Heart left ventricle (tissue), 16 donors: Measurements from ENCODE around the gene UBE2D3. TPM values are rescaled to one million over a fixed set of nuclear protein-coding genes. Genes with fewer than 3 reads are reported as not detected.

Experiments
- ATAC-seq, 4 donors: fragments of 200-7000 bp; cut with Tn5 transposase; one replicate each; pipeline ENCODE4 v1.9.1; 2020 to 2022; ENCODE audit warnings: moderate library complexity in 4 of 4, mild to moderate bottlenecking in 3 of 4, moderate number of reproducible peaks in 1 of 4
- DNase-seq, 5 donors: peaks; one replicate each; pipeline ENCODE4 v3.0.0-alpha.2; 2020
- H3K27ac ChIP-seq, 12 donors: fragments of 200-600 bp; sonication (generic) in 4 of 12; one replicate each; pipeline versions ENCODE4 v1.5.0 to v1.8.0; 2016 to 2022; ENCODE audit warnings: mild to moderate bottlenecking in 2 of 12
- H3K27me3 ChIP-seq, 9 donors: fragments of 200-600 bp; sonication (generic) in 2 of 9; one replicate each; pipeline versions ENCODE4 v1.5.1 to v1.8.0; 2016 to 2022; ENCODE audit warnings: mild to moderate bottlenecking in 3 of 9
- H3K36me3 ChIP-seq, 9 donors: fragments of 200-600 bp; sonication (generic) in 2 of 9; one replicate each; pipeline versions ENCODE4 v1.5.0 to v1.8.0; 2018 to 2022; ENCODE audit warnings: mild to moderate bottlenecking in 2 of 9
- H3K4me1 ChIP-seq, 12 donors: fragments of 200-600 bp; sonication (generic) in 4 of 12; one replicate each; pipeline versions ENCODE4 v1.5.0 to v1.8.0; 2016 to 2022; ENCODE audit warnings: mild to moderate bottlenecking in 3 of 12
- H3K4me3 ChIP-seq, 12 donors: fragments of 200-600 bp; sonication (generic) in 4 of 12; one replicate each; pipeline versions ENCODE4 v1.5.0 to v1.8.0; 2017 to 2022; ENCODE audit warnings: mild to moderate bottlenecking in 9 of 12, moderate library complexity in 4 of 12
- H3K9me3 ChIP-seq, 12 donors: fragments of 200-600 bp; sonication (generic) in 4 of 12; one replicate each; pipeline versions ENCODE4 v1.5.0 to v1.8.0; 2016 to 2022; ENCODE audit warnings: mild to moderate bottlenecking in 1 of 12
- POLR2A ChIP-seq, 2 donors: fragments of 450-650 bp; IDR thresholded peaks; one replicate each; pipeline ENCODE4 v1.6.1; 2017; ENCODE audit warnings: antibody characterized with exemption in 2 of 2, mild to moderate bottlenecking in 2 of 2, moderate library complexity in 2 of 2
- WGBS, 4 donors: extraction: QIAGEN DNeasy Blood & Tissue Kit in 2 of 4; methylation state at CpG; one replicate each; pipeline versions ENCODE4 v1.1.5 to v1.1.7; 2013 to 2018; 5-methylcytosine and 5-hydroxymethylcytosine counted together
- intact Hi-C, 10 donors: fragments of 100-400 bp; cut with DNase I; formaldehyde crosslinking; loops; one replicate each; pipeline versions ENCODE4 v1.11.1 to v1.14.2; 2022
- polyA plus RNA-seq, 2 donors: library from polyadenylated mRNA; stranded (reverse); fragments of 200-250 nt; gene quantifications; one replicate each; pipeline ENCODE4 v1.2.3, GENCODE V29; 2013
- total RNA-seq, 9 donors: library from RNA; depleted of rRNA in 2 of 9; stranded (reverse); fragments of >200 nt in 2 of 9; fragmentation: NEBNext Ultra II Directional in 3 of 9; extraction: Animal tissue kit (Norgen Biotek cat#: 25700) in 3 of 9; gene quantifications; one replicate each; pipeline versions ENCODE4 v1.1.0 to v1.2.4, GENCODE V29; 2016 to 2023
- TF ChIP-seq, protein P1 (sequence below), 12 donors: fragments of 200-600 bp; sonication (generic) in 4 of 12; IDR thresholded peaks; one replicate each; pipeline versions ENCODE4 v1.5.0 to v1.8.0; 2018 to 2022; ENCODE audit warnings: antibody characterized with exemption in 12 of 12, mild to moderate bottlenecking in 5 of 12
- donor health status: ischemic (EF 13 %, LVEDD 7.1; RV severe dilation, severe dysfunction).
- donor health status: healthy with polysubstance abuse.
- donor health status: DM: no; HTN: yes; CAD: no.
- donor health status: DM: no; HTN: no; CAD: no.
- donor health status: ischemic (EF 25% LVEDD 6.9; RV normal size, moderate dysfunction).
- donor health status: ischemic (EF 25% LVEDD 5.7; RV mildly dilated, moderate dysfunction).
- donor health status: healthy.
- donor health status: DM: yes; HTN: yes; CAD: no.
- donor health status: ischemic (EF 35%, LVEDD 5.7; RV mildly dilated, moderate dysfunction).
- donor health status: nonischemic (EF 11% LVEDD 7.7; RV severe dilation, severe dysfunction).
- donor health status: DM: yes; HTN: yes; CAD: no.
- donor health status: PGD.
- donor health status: ischemic (EF 29% LVEDD 5.4; RV normal size, mild dysfunction).
- donor health status: nonischemic (EF 23%, LVEDD 6.1; RV moderate dilation, normal function).

Gene UBE2D3
- total and polyA plus RNA-seq, 11 donors: 87.4 to 381 (median 258) TPM

DNA sequence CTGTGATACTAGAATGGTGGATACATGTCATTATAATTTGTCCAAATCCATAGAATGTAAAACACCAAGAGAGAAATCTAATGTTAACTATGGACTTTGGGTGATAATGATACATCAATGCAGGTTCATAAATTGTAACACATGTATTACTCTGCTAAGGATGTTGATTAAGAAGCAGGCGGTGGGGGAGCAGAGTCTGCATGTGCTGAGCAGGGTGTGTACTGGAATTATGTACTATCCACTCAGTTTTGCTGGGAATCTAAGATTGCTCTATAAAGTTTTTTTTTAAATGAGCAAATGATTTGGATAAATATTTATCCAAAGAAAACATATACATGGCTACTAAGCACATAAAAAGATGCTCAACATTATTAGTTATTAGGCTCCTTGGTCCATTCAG lies 51.5 kb downstream of the UBE2D3 start:
- peaks cover 0 to 4% (median 0%) of the 10 kb centered on the region in 12 donors for H3K4me1 ChIP-seq
- intact Hi-C loops: no loop called here
- H3K27ac ChIP-seq: no peak overlapping the region
- TF ChIP-seq POLR2A (IDR thresholded peaks at IDR 0.05): no peak
- TF ChIP-seq, protein P1, sequence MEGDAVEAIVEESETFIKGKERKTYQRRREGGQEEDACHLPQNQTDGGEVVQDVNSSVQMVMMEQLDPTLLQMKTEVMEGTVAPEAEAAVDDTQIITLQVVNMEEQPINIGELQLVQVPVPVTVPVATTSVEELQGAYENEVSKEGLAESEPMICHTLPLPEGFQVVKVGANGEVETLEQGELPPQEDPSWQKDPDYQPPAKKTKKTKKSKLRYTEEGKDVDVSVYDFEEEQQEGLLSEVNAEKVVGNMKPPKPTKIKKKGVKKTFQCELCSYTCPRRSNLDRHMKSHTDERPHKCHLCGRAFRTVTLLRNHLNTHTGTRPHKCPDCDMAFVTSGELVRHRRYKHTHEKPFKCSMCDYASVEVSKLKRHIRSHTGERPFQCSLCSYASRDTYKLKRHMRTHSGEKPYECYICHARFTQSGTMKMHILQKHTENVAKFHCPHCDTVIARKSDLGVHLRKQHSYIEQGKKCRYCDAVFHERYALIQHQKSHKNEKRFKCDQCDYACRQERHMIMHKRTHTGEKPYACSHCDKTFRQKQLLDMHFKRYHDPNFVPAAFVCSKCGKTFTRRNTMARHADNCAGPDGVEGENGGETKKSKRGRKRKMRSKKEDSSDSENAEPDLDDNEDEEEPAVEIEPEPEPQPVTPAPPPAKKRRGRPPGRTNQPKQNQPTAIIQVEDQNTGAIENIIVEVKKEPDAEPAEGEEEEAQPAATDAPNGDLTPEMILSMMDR (IDR thresholded peaks at IDR 0.05): no peak
- no peaks in the 10 kb centered on the region for H3K27me3 ChIP-seq
- H3K9me3 ChIP-seq: no peaks in the 10 kb centered on the region
- no peaks in the 10 kb centered on the region for H3K36me3 ChIP-seq
- H3K4me3 ChIP-seq: no peak overlapping the region
- 87 to 92% (median 88%) methylated on average over 1 of the region's 1 CpG for WGBS, 4 donors
- DNase-seq (no peak), ATAC-seq (no peak)

GRCh38 chr4:102774254-102774653 lies 53.1 kb downstream of the UBE2D3 start:
- Histone ChIP-seq H3K4me3 (no peak overlapping the region), H3K9me3 (no peaks in the 10 kb centered on the region), H3K27me3 (no peaks in the 10 kb centered on the region), H3K36me3 (no peaks in the 10 kb centered on the region), H3K27ac (no peak overlapping the region), H3K4me1 (peaks cover 0 to 4% (median 0%) of the 10 kb centered on the region in 12 donors)
- intact Hi-C loops: no loop called here
- peak in 1 of 4 donors; percentile 53 for ATAC-seq
- WGBS, 4 donors: 32 to 54% (median 41%) methylated on average over 2 of the region's 2 CpGs
- no peak for TF ChIP-seq POLR2A (IDR thresholded peaks at IDR 0.05)
- TF ChIP-seq, protein P1 (IDR thresholded peaks at IDR 0.05): no peak
- DNase-seq: no peak

DNA sequence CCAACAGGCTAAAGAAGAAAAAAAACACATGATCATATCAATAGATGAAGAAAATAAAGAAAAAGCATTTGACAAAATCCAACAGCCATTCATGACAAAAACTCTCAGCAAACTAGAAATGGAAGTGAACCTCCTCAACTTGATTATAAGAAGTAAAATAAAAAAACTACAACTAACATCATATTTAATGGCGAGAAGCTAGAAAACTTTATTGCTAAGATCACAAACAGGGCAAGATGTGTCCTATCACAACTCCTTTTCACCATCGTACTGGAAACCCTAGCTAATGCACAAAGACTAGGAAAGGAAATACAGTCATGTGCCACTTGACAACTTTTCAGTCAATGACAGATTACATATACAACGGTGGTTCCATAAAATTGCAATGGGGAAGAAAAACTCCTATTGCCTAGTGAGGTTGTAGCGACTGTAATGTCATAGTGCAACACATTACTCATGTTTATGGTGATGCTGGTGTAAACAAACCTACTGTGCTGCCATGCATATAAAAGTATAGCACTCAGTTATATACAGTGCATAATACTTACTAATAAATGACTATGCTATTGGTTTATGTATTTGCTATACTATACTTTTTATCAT lies 54.5 kb downstream of the UBE2D3 start:
- TF ChIP-seq POLR2A (IDR thresholded peaks at IDR 0.05): no peak
- TF ChIP-seq, protein P1 (IDR thresholded peaks at IDR 0.05): no peak
- no peak overlapping the region for H3K4me3 ChIP-seq
- no peaks in the 10 kb centered on the region for H3K27me3 ChIP-seq
- peaks cover 0 to 3% (median 0%) of the 10 kb centered on the region in 12 donors for H3K4me1 ChIP-seq
- no peaks in the 10 kb centered on the region for H3K36me3 ChIP-seq
- WGBS, 4 donors: 81 to 87% (median 86%) methylated on average over 4 of the region's 4 CpGs
- ATAC-seq (no peak), DNase-seq (no peak)
- intact Hi-C loops: no loop called here
- H3K9me3 ChIP-seq: no peaks in the 10 kb centered on the region
- H3K27ac ChIP-seq: no peak overlapping the region

GRCh38 chr4:102764901-102765300 lies 62.5 kb downstream of the UBE2D3 start:
- peaks cover 0 to 8% (median 6%) of the 10 kb centered on the region in 12 donors for H3K4me1 ChIP-seq
- no peaks in the 10 kb centered on the region for H3K27me3 ChIP-seq
- no peaks in the 10 kb centered on the region for H3K36me3 ChIP-seq
- ATAC-seq (no peak), DNase-seq (no peak)
- no peak overlapping the region for H3K27ac ChIP-seq
- 91 to 96% (median 94%) methylated on average over 3 of the region's 3 CpGs for whole genome bisulfite sequencing, 4 donors
- no peaks in the 10 kb centered on the region for H3K9me3 ChIP-seq
- TF ChIP-seq, protein P1 (IDR thresholded peaks at IDR 0.05): no peak
- no peak for TF ChIP-seq POLR2A (IDR thresholded peaks at IDR 0.05)
- intact Hi-C loops: loop anchor here in 3 of 10 donors (5.0 to 10.0 kb wide), 5 partner anchors 42 to 250 kb away; partner anchors contain the start of genes CISD2 (in 2 of the 3) and SLC9B1 (in 1 of the 3)
- H3K4me3 ChIP-seq: no peak overlapping the region
